Measurements from ENCODE around the gene ZBTB47.

- TF ChIP-seq CTCF (IDR thresholded peaks at IDR 0.05; ENCODE audit: low read depth, low read length) (no peak), EZH2phosphoT487 (IDR thresholded peaks at IDR 0.05; ENCODE audit: low read depth) (no peak)
These were observed 27.3 kb downstream of the ZBTB47 start for GRCh38 chr3:42680806-42681205.

Data from OCI-LY3 (cell line).